Measurements from ENCODE around the gene KIAA1217. TPM values are rescaled to one million over a fixed set of nuclear protein-coding genes. Genes with fewer than 3 reads are reported as not detected.
A peak's percentile ranks its signal among the peaks of the same experiment; 100 is the strongest.

The KIAA1217 gene
- total and polyA plus RNA-seq, 8 donors = 11.9 to 36.7 (median 19.8) TPM

GRCh38 chr10:24536636-24537035 is 327.7 kb downstream of the KIAA1217 start:
- ATAC-seq (no peak), FAIRE-seq (no peak), DNase-seq (no peak)
- intact Hi-C loops (cut with DNase I) = no loop called here
- H3K27me3 ChIP-seq = no peaks in the 10 kb centered on the region
- no peak overlapping the region for H3K27ac ChIP-seq
- H3K9me3 ChIP-seq = no peaks in the 10 kb centered on the region
- WGBS, 2 donors = 84 to 86% methylated on average over 11 of the region's 11 CpGs
- TF ChIP-seq, protein P1, sequence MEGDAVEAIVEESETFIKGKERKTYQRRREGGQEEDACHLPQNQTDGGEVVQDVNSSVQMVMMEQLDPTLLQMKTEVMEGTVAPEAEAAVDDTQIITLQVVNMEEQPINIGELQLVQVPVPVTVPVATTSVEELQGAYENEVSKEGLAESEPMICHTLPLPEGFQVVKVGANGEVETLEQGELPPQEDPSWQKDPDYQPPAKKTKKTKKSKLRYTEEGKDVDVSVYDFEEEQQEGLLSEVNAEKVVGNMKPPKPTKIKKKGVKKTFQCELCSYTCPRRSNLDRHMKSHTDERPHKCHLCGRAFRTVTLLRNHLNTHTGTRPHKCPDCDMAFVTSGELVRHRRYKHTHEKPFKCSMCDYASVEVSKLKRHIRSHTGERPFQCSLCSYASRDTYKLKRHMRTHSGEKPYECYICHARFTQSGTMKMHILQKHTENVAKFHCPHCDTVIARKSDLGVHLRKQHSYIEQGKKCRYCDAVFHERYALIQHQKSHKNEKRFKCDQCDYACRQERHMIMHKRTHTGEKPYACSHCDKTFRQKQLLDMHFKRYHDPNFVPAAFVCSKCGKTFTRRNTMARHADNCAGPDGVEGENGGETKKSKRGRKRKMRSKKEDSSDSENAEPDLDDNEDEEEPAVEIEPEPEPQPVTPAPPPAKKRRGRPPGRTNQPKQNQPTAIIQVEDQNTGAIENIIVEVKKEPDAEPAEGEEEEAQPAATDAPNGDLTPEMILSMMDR (IDR thresholded peaks at IDR 0.05) = no peak
- no peak overlapping the region for H3K4me3 ChIP-seq
- peaks cover 17 to 58% (median 20%) of the 10 kb centered on the region in 3 donors for H3K36me3 ChIP-seq
- H3K4me1 ChIP-seq = no peaks in the 10 kb centered on the region

- ATAC-seq (peak; percentile 46 to 82 (median 58)), FAIRE-seq (no peak)
- intact Hi-C loops (cut with DNase I) = no loop called here
Observed at GRCh38 chr10:24541239-24541753, 332.4 kb downstream of the KIAA1217 start.

GRCh38 chr10:24542314-24543270 is 333.7 kb downstream of the KIAA1217 start:
- Histone ChIP-seq H3K36me3 (peaks cover 8 to 26% (median 10%) of the 10 kb centered on the region in 3 donors), H3K9me3 (no peaks in the 10 kb centered on the region), H3K4me1 (no peaks in the 10 kb centered on the region), H3K27ac (no peak overlapping the region), H3K4me3 (no peak overlapping the region), H3K27me3 (no peaks in the 10 kb centered on the region)
- DNase-seq (no peak), ATAC-seq (no peak), FAIRE-seq (no peak)
- 84 to 88% methylated on average over 14 of the region's 14 CpGs for WGBS, 2 donors
- TF ChIP-seq, protein P1 (IDR thresholded peaks at IDR 0.05) = no peak
- intact Hi-C loops (cut with DNase I) = no loop called here

More at GRCh38 chr10:24541239-24541753, 332.4 kb downstream of the KIAA1217 start:
- peak in 1 of 6 donors; percentile 26 for DNase-seq
- H3K4me3 ChIP-seq = no peak overlapping the region
- 68 to 71% methylated on average over 9 of the region's 9 CpGs for WGBS, 2 donors
- H3K36me3 ChIP-seq = peaks cover 8 to 35% (median 15%) of the 10 kb centered on the region in 3 donors
- no peak overlapping the region for H3K27ac ChIP-seq
- H3K9me3 ChIP-seq = no peaks in the 10 kb centered on the region
- H3K4me1 ChIP-seq = no peaks in the 10 kb centered on the region
- TF ChIP-seq, protein P1 (IDR thresholded peaks at IDR 0.05) = no peak
- H3K27me3 ChIP-seq = no peaks in the 10 kb centered on the region

- WGBS, 2 donors = 95 to 96% methylated on average over 10 of the region's 10 CpGs
- peaks cover 8 to 26% (median 10%) of the 10 kb centered on the region in 3 donors for H3K36me3 ChIP-seq
Observed at GRCh38 chr10:24544776-24545175, 335.8 kb downstream of the KIAA1217 start.

More at GRCh38 chr10:24544776-24545175, 335.8 kb downstream of the KIAA1217 start:
- no peak overlapping the region for H3K27ac ChIP-seq
- intact Hi-C loops (cut with DNase I) = no loop called here
- ATAC-seq (no peak), DNase-seq (no peak), FAIRE-seq (no peak)
- no peak overlapping the region for H3K4me3 ChIP-seq
- no peaks in the 10 kb centered on the region for H3K4me1 ChIP-seq
- H3K9me3 ChIP-seq = no peaks in the 10 kb centered on the region
- TF ChIP-seq, protein P1 (IDR thresholded peaks at IDR 0.05) = no peak
- H3K27me3 ChIP-seq = no peaks in the 10 kb centered on the region
